GM21526 (cell line): Measurements from ENCODE around the gene SAT2.

Experiments used
- ATAC-seq: cut with Tn5 transposase; IDR thresholded peaks from one replicate; pipeline ENCODE4 v1.9.1; 2021; ENCODE audit warnings: moderate library complexity; ENCODE audit not compliant: unreplicated experiment, low FRiP score

SAT2 gene

GRCh38 chr17:7577327-7578199, 50.1 kb downstream of the SAT2 start:
- no peak for ATAC-seq

GRCh38 chr17:7576432-7576937, 51.1 kb downstream of the SAT2 start:
- no peak for ATAC-seq
